GM12878 (cell line): ENCODE measurements around the gene FICD. TPM values are rescaled to one million over a fixed set of nuclear protein-coding genes. Genes with fewer than 3 reads are reported as not detected.

ENCODE experiments used
- ATAC-seq: fragments of 200-7000 bp; cut with Tn5 transposase; 3 replicates; pipeline ENCODE4 v1.9.1; 2020; ENCODE audit warnings: mild to moderate bottlenecking, moderate library complexity
- BruUV-seq: library from RNA; stranded (reverse); fragments of 400-500 nt; replicated peaks from 2 replicates; lab custom pipeline; 2021; lab: Mats Ljungman, UMichigan
- CTCF ChIA-PET: fragments of 300-600 bp; sonication (Branson Sonifier 250); formaldehyde crosslinking; extraction: SDS; loops from one replicate; lab custom pipeline; 2021; ENCODE audit warnings: inconsistent platforms; lab: Yijun Ruan, JAX
- POLR2A ChIA-PET: fragments of 350-600 bp; formaldehyde crosslinking; extraction: SDS; loops from one replicate; lab custom pipeline; 2021; ENCODE audit warnings: inconsistent platforms; lab: Charles Lee
- RAD21 ChIA-PET: fragments of 300-600 bp; sonication (Branson Sonifier 250); formaldehyde crosslinking; loops from one replicate; lab custom pipeline; 2023; ENCODE audit warnings: antibody characterized with exemption; ENCODE audit not compliant: unreplicated experiment; lab: Charles Lee
- SMC1A ChIA-PET: fragments of 300-600 bp; sonication (Branson Sonifier 250); formaldehyde crosslinking; loops from one replicate; lab custom pipeline; 2023; ENCODE audit not compliant: unreplicated experiment, uncharacterized antibody; lab: Charles Lee
- DNase-seq: peaks from one replicate; pipeline ENCODE4 v3.0.0-alpha.2; 2011; ENCODE audit warnings: low read depth, low spot score
- FAIRE-seq: peaks from 3 replicates; lab custom pipeline; 2011; peaks lifted over from hg19 to GRCh38; lab: Jason Lieb, UNC
- H2AFZ ChIP-seq: 2 replicates; pipeline ENCODE4 v1.6.0; 2011; ENCODE audit warnings: low read depth, low read length, control low read depth; ENCODE audit not compliant: control insufficient read depth
- H3K27ac ChIP-seq: 2 replicates; pipeline ENCODE4 v1.5.1; 2011; ENCODE audit warnings: control low read depth; ENCODE audit not compliant: control insufficient read depth, insufficient read depth
- H3K27me3 ChIP-seq, 2 experiments: replicated peaks in 1 of 2; 2 replicates each; pipeline versions ENCODE4 v1.6.0 to v1.6.1; 2011; ENCODE audit warnings: low read length in 1 of 2; ENCODE audit not compliant: control insufficient read depth in 2 of 2, insufficient read depth in 2 of 2
- H3K36me3 ChIP-seq, 2 experiments: 2 replicates each; pipeline ENCODE4 v1.5.1; 2011; ENCODE audit warnings: low read length in 1 of 2; ENCODE audit not compliant: control insufficient read depth in 2 of 2, insufficient read depth in 2 of 2
- H3K4me1 ChIP-seq: 2 replicates; pipeline ENCODE4 v1.6.1; 2011; ENCODE audit warnings: mild to moderate bottlenecking, low read length, moderate library complexity, mixed read lengths; ENCODE audit not compliant: control insufficient read depth, insufficient read depth
- H3K4me2 ChIP-seq: 2 replicates; pipeline ENCODE4 v1.6.0; 2011; ENCODE audit warnings: control low read depth; ENCODE audit not compliant: control insufficient read depth, insufficient read depth
- H3K4me3 ChIP-seq: fragments of 200-600 bp; sonication (generic); 2 replicates; pipeline ENCODE4 v1.5.1; 2016
- H3K79me2 ChIP-seq: 2 replicates; pipeline ENCODE4 v1.6.0; 2011; ENCODE audit warnings: low read length; ENCODE audit not compliant: control insufficient read depth, insufficient read depth
- H3K9ac ChIP-seq: 2 replicates; pipeline ENCODE4 v1.8.0; 2011; ENCODE audit warnings: low read length, control low read depth, mixed read lengths; ENCODE audit not compliant: control insufficient read depth, insufficient read depth
- H3K9me3 ChIP-seq: replicated peaks from 3 replicates; pipeline ENCODE4 v1.5.1; 2011; ENCODE audit warnings: mild to moderate bottlenecking, low read length; ENCODE audit not compliant: control insufficient read depth, insufficient read depth
- H4K20me1 ChIP-seq: 2 replicates; pipeline ENCODE4 v1.6.0; 2011; ENCODE audit not compliant: control insufficient read depth, insufficient read depth
- CREB1 ChIP-seq: IDR thresholded peaks from 2 replicates; pipeline ENCODE4 v1.6.1; 2012; ENCODE audit warnings: low read depth, mild to moderate bottlenecking, inconsistent platforms
- FOXK2 ChIP-seq: fragments of 450-650 bp; IDR thresholded peaks from 2 replicates; pipeline ENCODE4 v1.6.1; 2017; ENCODE audit warnings: mild to moderate bottlenecking, moderate library complexity
- NR2C2 ChIP-seq: IDR thresholded peaks from 2 replicates; pipeline ENCODE4 v1.6.1; 2011; ENCODE audit warnings: borderline replicate concordance, low read depth; ENCODE audit not compliant: control insufficient read depth, insufficient read length
- PAX5 ChIP-seq: IDR thresholded peaks from 2 replicates; pipeline ENCODE4 v1.6.1; 2011; ENCODE audit warnings: low read depth, low read length, borderline replicate concordance
- RUNX3 ChIP-seq: IDR thresholded peaks from 2 replicates; pipeline ENCODE4 v1.6.1; 2012; ENCODE audit warnings: low read length, inconsistent platforms
- ZNF274 ChIP-seq: IDR thresholded peaks from one replicate; pipeline ENCODE4 v1.8.0; 2011; ENCODE audit not compliant: insufficient read length, insufficient read depth
- ZNF384 ChIP-seq: IDR thresholded peaks from 2 replicates; pipeline ENCODE4 v1.6.1; 2012; ENCODE audit warnings: low read depth, mild to moderate bottlenecking, low read length, improper control_type of control experiment, borderline replicate concordance
- WGBS: methylation state at CpG from one replicate; pipeline ENCODE4 v1.1.6; 2016; ENCODE audit warnings: low lambda C conversion rate; ENCODE audit not compliant: insufficient replicate concordance, insufficient coverage; ENCODE audit errors: missing lambda C conversion rate; 5-methylcytosine and 5-hydroxymethylcytosine counted together
- in situ Hi-C: fragments of 300-500 bp; cut with MboI; formaldehyde crosslinking; loops from 9 replicates; pipeline ENCODE4 v1.14.3; 2018; ENCODE audit warnings: mixed read lengths
- intact Hi-C: fragments of 100-400 bp; cut with micrococcal nuclease; formaldehyde crosslinking; loops from one replicate; pipeline ENCODE4 v1.14.2; 2022; ENCODE audit not compliant: unreplicated experiment
- polyA plus RNA-seq, 11 experiments: library from polyadenylated mRNA; depleted of rRNA in 4 of 11; unstranded in 6 of 11; stranded (reverse) in 5 of 11; fragments of >200 nt; fragmentation: Nextera tagmentation in 4 of 11; fragmentation: Illumina TruSeq in 1 of 11; extraction: Ambion mirVana in 4 of 11; extraction: Trizol in 1 of 11; gene quantifications; 1 replicate in 1 of 11; 2 replicates in 10 of 11; pipeline versions ENCODE4 v1.2.1 to v1.2.3, GENCODE V29; 2011 to 2016; ENCODE audit warnings: inconsistent platforms in 2 of 11, missing spikeins in 2 of 11, low read depth in 1 of 11
- total RNA-seq, 4 experiments: library from RNA; depleted of rRNA in 3 of 4; stranded (reverse); fragments of >200 nt in 3 of 4; fragmentation: Illumina TruSeq in 1 of 4; extraction: Trizol in 1 of 4; gene quantifications; 2 replicates each; pipeline versions ENCODE4 v1.2.1 to v1.2.3, GENCODE V29; 2013 to 2021
- TF ChIP-seq, protein P1 (sequence below): fragments of 450-650 bp; IDR thresholded peaks from 2 replicates; pipeline ENCODE4 v1.6.1; 2016; ENCODE audit warnings: mild to moderate bottlenecking
- TF ChIP-seq, protein P2 (sequence below): fragments of 450-650 bp; IDR thresholded peaks from 2 replicates; pipeline ENCODE4 v1.6.1; 2017; ENCODE audit warnings: low read depth, mild to moderate bottlenecking, moderate library complexity
- TF ChIP-seq, protein P3 (sequence below): fragments of 450-650 bp; IDR thresholded peaks from 2 replicates; pipeline ENCODE4 v1.6.1; 2017; ENCODE audit warnings: mild to moderate bottlenecking
- TF ChIP-seq, protein P4 (sequence below): fragments of 150-350 bp; IDR thresholded peaks from 2 replicates; pipeline ENCODE4 v1.6.1; 2016; ENCODE audit warnings: low read depth, low read length
- TF ChIP-seq, protein P5 (sequence below): fragments of 450-650 bp; conservative IDR thresholded peaks from 2 replicates; pipeline ENCODE4 v1.6.1; 2017; ENCODE audit warnings: mild to moderate bottlenecking, moderate library complexity
- TF ChIP-seq, protein P6 (sequence below): IDR thresholded peaks from 2 replicates; pipeline ENCODE4 v1.6.1; 2012; ENCODE audit warnings: low read depth, low read length, improper control_type of control experiment

The FICD gene
- total and polyA plus RNA-seq, 10 of the 15 experiments (the other 5 are each of a cell fraction or from before 2014, with no cell fraction given), result 1.1 to 9.4 (median 4.3) TPM

DNA sequence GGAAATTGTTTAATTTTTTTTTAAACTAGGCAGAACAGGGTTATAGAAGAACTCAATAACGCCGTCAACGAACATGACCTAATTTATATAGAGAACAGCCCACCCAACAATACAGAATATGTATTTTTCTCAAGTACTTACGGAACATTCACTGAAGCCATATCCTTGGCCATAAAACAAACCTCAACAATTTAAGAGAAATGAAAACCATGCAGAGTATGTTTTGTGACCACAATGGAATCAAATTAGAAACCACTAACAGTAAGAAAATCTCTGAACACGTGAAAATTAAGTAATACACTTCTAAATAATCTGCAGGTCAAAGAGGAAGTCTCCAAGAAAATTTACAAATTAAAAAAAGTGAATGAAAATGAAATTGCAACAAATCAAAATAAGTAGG lies 36.5 kb downstream of the FICD start:
- ChIA-PET SMC1A (no interaction called here), CTCF (interaction anchor here (1.0 kb wide), 1 partner anchor 252 kb away, joined by 3 read pairs; no protein-coding TSS in a partner anchor), RAD21 (no interaction called here), POLR2A (interaction anchor here (1.0 to 1.1 kb wide), 2 partner anchors 11 to 181 kb away, joined by 3 read pairs; partner anchors contain the start of gene ISCU)
- H2AFZ ChIP-seq, result no peak overlapping the region
- H3K36me3 ChIP-seq, result peaks cover 5 to 15% of the 10 kb centered on the region in 2 experiments
- peak overlapping the region; percentile 17; the same call in 1 of the 2 replicates for H3K27ac ChIP-seq
- no peaks in the 10 kb centered on the region for H3K9me3 ChIP-seq
- intact Hi-C loops (no loop called here), in situ Hi-C loops (no loop called here)
- DNase-seq (no peak), ATAC-seq (peak; percentile 21; the same call in 2 of the 3 replicates), FAIRE-seq (no peak)
- H3K4me3 ChIP-seq, result peak overlapping the region; percentile 59
- H3K4me1 ChIP-seq, result peaks cover 25% of the 10 kb centered on the region
- H3K4me2 ChIP-seq, result peak overlapping the region; percentile 32
- no TSS peak for BruUV-seq
- H3K79me2 ChIP-seq, result peaks cover 95% of the 10 kb centered on the region
- 70% methylated on average over 5 of the region's 5 CpGs for WGBS
- no peaks in the 10 kb centered on the region for H4K20me1 ChIP-seq
- H3K27me3 ChIP-seq, result no peaks in the 10 kb centered on the region
- no peak overlapping the region for H3K9ac ChIP-seq
- no peak for TF ChIP-seq FOXK2
- no peak for TF ChIP-seq NR2C2
- TF ChIP-seq, protein P1, sequence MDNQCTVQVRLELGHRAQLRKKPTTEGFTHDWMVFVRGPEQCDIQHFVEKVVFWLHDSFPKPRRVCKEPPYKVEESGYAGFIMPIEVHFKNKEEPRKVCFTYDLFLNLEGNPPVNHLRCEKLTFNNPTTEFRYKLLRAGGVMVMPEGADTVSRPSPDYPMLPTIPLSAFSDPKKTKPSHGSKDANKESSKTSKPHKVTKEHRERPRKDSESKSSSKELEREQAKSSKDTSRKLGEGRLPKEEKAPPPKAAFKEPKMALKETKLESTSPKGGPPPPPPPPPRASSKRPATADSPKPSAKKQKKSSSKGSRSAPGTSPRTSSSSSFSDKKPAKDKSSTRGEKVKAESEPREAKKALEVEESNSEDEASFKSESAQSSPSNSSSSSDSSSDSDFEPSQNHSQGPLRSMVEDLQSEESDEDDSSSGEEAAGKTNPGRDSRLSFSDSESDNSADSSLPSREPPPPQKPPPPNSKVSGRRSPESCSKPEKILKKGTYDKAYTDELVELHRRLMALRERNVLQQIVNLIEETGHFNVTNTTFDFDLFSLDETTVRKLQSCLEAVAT, result no peak
- no peak for TF ChIP-seq ZNF274
- TF ChIP-seq, protein P2, sequence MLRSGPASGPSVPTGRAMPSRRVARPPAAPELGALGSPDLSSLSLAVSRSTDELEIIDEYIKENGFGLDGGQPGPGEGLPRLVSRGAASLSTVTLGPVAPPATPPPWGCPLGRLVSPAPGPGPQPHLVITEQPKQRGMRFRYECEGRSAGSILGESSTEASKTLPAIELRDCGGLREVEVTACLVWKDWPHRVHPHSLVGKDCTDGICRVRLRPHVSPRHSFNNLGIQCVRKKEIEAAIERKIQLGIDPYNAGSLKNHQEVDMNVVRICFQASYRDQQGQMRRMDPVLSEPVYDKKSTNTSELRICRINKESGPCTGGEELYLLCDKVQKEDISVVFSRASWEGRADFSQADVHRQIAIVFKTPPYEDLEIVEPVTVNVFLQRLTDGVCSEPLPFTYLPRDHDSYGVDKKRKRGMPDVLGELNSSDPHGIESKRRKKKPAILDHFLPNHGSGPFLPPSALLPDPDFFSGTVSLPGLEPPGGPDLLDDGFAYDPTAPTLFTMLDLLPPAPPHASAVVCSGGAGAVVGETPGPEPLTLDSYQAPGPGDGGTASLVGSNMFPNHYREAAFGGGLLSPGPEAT, result no peak
- TF ChIP-seq RUNX3, result peak; percentile 81
- TF ChIP-seq, protein P3, sequence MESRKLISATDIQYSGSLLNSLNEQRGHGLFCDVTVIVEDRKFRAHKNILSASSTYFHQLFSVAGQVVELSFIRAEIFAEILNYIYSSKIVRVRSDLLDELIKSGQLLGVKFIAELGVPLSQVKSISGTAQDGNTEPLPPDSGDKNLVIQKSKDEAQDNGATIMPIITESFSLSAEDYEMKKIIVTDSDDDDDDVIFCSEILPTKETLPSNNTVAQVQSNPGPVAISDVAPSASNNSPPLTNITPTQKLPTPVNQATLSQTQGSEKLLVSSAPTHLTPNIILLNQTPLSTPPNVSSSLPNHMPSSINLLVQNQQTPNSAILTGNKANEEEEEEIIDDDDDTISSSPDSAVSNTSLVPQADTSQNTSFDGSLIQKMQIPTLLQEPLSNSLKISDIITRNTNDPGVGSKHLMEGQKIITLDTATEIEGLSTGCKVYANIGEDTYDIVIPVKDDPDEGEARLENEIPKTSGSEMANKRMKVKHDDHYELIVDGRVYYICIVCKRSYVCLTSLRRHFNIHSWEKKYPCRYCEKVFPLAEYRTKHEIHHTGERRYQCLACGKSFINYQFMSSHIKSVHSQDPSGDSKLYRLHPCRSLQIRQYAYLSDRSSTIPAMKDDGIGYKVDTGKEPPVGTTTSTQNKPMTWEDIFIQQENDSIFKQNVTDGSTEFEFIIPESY, result no peak
- no peak for TF ChIP-seq PAX5
- TF ChIP-seq, protein P4, sequence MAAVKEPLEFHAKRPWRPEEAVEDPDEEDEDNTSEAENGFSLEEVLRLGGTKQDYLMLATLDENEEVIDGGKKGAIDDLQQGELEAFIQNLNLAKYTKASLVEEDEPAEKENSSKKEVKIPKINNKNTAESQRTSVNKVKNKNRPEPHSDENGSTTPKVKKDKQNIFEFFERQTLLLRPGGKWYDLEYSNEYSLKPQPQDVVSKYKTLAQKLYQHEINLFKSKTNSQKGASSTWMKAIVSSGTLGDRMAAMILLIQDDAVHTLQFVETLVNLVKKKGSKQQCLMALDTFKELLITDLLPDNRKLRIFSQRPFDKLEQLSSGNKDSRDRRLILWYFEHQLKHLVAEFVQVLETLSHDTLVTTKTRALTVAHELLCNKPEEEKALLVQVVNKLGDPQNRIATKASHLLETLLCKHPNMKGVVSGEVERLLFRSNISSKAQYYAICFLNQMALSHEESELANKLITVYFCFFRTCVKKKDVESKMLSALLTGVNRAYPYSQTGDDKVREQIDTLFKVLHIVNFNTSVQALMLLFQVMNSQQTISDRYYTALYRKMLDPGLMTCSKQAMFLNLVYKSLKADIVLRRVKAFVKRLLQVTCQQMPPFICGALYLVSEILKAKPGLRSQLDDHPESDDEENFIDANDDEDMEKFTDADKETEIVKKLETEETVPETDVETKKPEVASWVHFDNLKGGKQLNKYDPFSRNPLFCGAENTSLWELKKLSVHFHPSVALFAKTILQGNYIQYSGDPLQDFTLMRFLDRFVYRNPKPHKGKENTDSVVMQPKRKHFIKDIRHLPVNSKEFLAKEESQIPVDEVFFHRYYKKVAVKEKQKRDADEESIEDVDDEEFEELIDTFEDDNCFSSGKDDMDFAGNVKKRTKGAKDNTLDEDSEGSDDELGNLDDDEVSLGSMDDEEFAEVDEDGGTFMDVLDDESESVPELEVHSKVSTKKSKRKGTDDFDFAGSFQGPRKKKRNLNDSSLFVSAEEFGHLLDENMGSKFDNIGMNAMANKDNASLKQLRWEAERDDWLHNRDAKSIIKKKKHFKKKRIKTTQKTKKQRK, result no peak
- TF ChIP-seq, protein P5, sequence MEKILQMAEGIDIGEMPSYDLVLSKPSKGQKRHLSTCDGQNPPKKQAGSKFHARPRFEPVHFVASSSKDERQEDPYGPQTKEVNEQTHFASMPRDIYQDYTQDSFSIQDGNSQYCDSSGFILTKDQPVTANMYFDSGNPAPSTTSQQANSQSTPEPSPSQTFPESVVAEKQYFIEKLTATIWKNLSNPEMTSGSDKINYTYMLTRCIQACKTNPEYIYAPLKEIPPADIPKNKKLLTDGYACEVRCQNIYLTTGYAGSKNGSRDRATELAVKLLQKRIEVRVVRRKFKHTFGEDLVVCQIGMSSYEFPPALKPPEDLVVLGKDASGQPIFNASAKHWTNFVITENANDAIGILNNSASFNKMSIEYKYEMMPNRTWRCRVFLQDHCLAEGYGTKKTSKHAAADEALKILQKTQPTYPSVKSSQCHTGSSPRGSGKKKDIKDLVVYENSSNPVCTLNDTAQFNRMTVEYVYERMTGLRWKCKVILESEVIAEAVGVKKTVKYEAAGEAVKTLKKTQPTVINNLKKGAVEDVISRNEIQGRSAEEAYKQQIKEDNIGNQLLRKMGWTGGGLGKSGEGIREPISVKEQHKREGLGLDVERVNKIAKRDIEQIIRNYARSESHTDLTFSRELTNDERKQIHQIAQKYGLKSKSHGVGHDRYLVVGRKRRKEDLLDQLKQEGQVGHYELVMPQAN, result no peak
- TF ChIP-seq, protein P6, sequence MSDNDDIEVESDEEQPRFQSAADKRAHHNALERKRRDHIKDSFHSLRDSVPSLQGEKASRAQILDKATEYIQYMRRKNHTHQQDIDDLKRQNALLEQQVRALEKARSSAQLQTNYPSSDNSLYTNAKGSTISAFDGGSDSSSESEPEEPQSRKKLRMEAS, result no peak
- no peak for TF ChIP-seq CREB1
- TF ChIP-seq ZNF384, result no peak
